Measurements from ENCODE around the gene CDC42EP4. TPM values are rescaled to one million over a fixed set of nuclear protein-coding genes. Genes with fewer than 3 reads are reported as not detected.

The CDC42EP4 gene
- total and polyA plus RNA-seq, 2 experiments from 2014 or later: 4.4 to 19.9 TPM

GRCh38 chr17:73285603-73285908, 26.2 kb downstream of the CDC42EP4 start:
- Histone ChIP-seq H3F3A (replicated peaks; ENCODE audit: low read depth) (no peaks in the 10 kb centered on the region), H3K79me2 (replicated peaks; ENCODE audit: insufficient read depth) (0 out of 2 replicates have a peak, but pooled peaks cover 3% of the 10 kb centered on the region), H3K4me3 (no peak overlapping the region), H3K9me2 (ENCODE audit: insufficient read depth) (no peaks in the 10 kb centered on the region), H3K4me2 (no peak overlapping the region), H3K27ac (ENCODE audit: low read depth) (no peak overlapping the region), H3K27me3 (ENCODE audit: insufficient read depth) (no peaks in the 10 kb centered on the region), H4K20me1 (replicated peaks; ENCODE audit: insufficient read depth) (no peaks in the 10 kb centered on the region), H3K4me1 (ENCODE audit: insufficient read depth) (peaks cover 17% of the 10 kb centered on the region), H2AFZ (no peak overlapping the region), H3K36me3 (ENCODE audit: insufficient read depth) (no peaks in the 10 kb centered on the region)
- DNase-seq (ENCODE audit: low spot score) (no peak), ATAC-seq (no peak)
- TF ChIP-seq ZNF331 (CRISPR knock-in tag; IDR thresholded peaks at IDR 0.05; ENCODE audit: low read depth): no peak
- peaks cover 16% of the 10 kb centered on the region for H3K27me3 Mint-ChIP-seq (ENCODE audit: insufficient read depth, low read depth, poor library complexity)
- no peak overlapping the region for H3K4me3 Mint-ChIP-seq
- no peaks in the 10 kb centered on the region for H3K9me3 Mint-ChIP-seq
- no peaks in the 10 kb centered on the region; the same call in 2 of the 3 replicates for H3K36me3 Mint-ChIP-seq (ENCODE audit: low read depth)
- H3K4me1 Mint-ChIP-seq: peaks cover 44% of the 10 kb centered on the region
- no peak overlapping the region for H3K27ac Mint-ChIP-seq

- no peak overlapping the region for H3K27ac ChIP-seq (ENCODE audit: low read depth)
- ATAC-seq: no peak
- DNase-seq (ENCODE audit: low spot score): no peak
Measured at GRCh38 chr17:73284906-73285602, 26.7 kb downstream of the CDC42EP4 start.

GRCh38 chr17:73284354-73284753, 27.4 kb downstream of the CDC42EP4 start:
- Histone ChIP-seq H4K20me1 (replicated peaks; ENCODE audit: insufficient read depth) (no peaks in the 10 kb centered on the region), H3K9me2 (ENCODE audit: insufficient read depth) (no peaks in the 10 kb centered on the region), H3K4me2 (0 out of 2 replicates have a peak overlapping the region, but pooled peaks have one; percentile 44), H3K27ac (ENCODE audit: low read depth) (no peak overlapping the region), H3F3A (replicated peaks; ENCODE audit: low read depth) (no peaks in the 10 kb centered on the region), H2AFZ (no peak overlapping the region), H3K79me2 (replicated peaks; ENCODE audit: insufficient read depth) (no peaks in the 10 kb centered on the region), H3K36me3 (ENCODE audit: insufficient read depth) (no peaks in the 10 kb centered on the region), H3K27me3 (ENCODE audit: insufficient read depth) (no peaks in the 10 kb centered on the region), H3K4me3 (no peak overlapping the region), H3K4me1 (ENCODE audit: insufficient read depth) (peaks cover 17% of the 10 kb centered on the region)
- no peak for ATAC-seq
- Mint-ChIP-seq H3K27ac (no peak overlapping the region), H3K4me3 (no peak overlapping the region), H3K36me3 (ENCODE audit: low read depth) (no peaks in the 10 kb centered on the region; the same call in 2 of the 3 replicates), H3K27me3 (ENCODE audit: insufficient read depth, low read depth, poor library complexity) (peaks cover 14% of the 10 kb centered on the region), H3K4me1 (peaks cover 35% of the 10 kb centered on the region), H3K9me3 (no peaks in the 10 kb centered on the region)
- TF ChIP-seq EZH2 (IDR thresholded peaks at IDR 0.05; ENCODE audit: low read depth, unreplicated experiment) (no peak), NANOG (IDR thresholded peaks at IDR 0.05; ENCODE audit: borderline replicate concordance) (no peak), ZNF114 (CRISPR knock-in tag; IDR thresholded peaks at IDR 0.05) (no peak), CREB1 (CRISPR knock-in tag; IDR thresholded peaks at IDR 0.05; ENCODE audit: low read depth) (no peak), EZH2phosphoT487 (IDR thresholded peaks at IDR 0.05; ENCODE audit: unreplicated experiment) (no peak), CTCF (conservative IDR thresholded peaks at IDR 0.05; ENCODE audit: low read depth in 2 of 2) (no peak)
- no peak for DNase-seq (ENCODE audit: low spot score)

More at GRCh38 chr17:73284906-73285602, 26.7 kb downstream of the CDC42EP4 start:
- H3K27ac Mint-ChIP-seq: no peak overlapping the region
- no peak overlapping the region for H2AFZ ChIP-seq
- H3F3A ChIP-seq (replicated peaks; ENCODE audit: low read depth): no peaks in the 10 kb centered on the region
- TF ChIP-seq NANOG (IDR thresholded peaks at IDR 0.05; ENCODE audit: borderline replicate concordance) (no peak), ZNF331 (CRISPR knock-in tag; IDR thresholded peaks at IDR 0.05; ENCODE audit: low read depth) (no peak)
- H3K79me2 ChIP-seq (replicated peaks; ENCODE audit: insufficient read depth): no peaks in the 10 kb centered on the region
- no peak overlapping the region for H3K4me2 ChIP-seq
- no peak overlapping the region for H3K4me3 ChIP-seq
- no peaks in the 10 kb centered on the region; the same call in 2 of the 3 replicates for H3K36me3 Mint-ChIP-seq (ENCODE audit: low read depth)
- peaks cover 17% of the 10 kb centered on the region for H3K4me1 ChIP-seq (ENCODE audit: insufficient read depth)
- no peaks in the 10 kb centered on the region for H3K36me3 ChIP-seq (ENCODE audit: insufficient read depth)
- H3K27me3 ChIP-seq (ENCODE audit: insufficient read depth): no peaks in the 10 kb centered on the region
- H3K9me2 ChIP-seq (ENCODE audit: insufficient read depth): no peaks in the 10 kb centered on the region
- H3K9me3 Mint-ChIP-seq: no peaks in the 10 kb centered on the region
- H3K27me3 Mint-ChIP-seq (ENCODE audit: insufficient read depth, low read depth, poor library complexity): peaks cover 14% of the 10 kb centered on the region
- H3K4me3 Mint-ChIP-seq: no peak overlapping the region
- peaks cover 40% of the 10 kb centered on the region for H3K4me1 Mint-ChIP-seq
- no peaks in the 10 kb centered on the region for H4K20me1 ChIP-seq (replicated peaks; ENCODE audit: insufficient read depth)
